Measurements from ENCODE around the gene TRAFD1.

DNA sequence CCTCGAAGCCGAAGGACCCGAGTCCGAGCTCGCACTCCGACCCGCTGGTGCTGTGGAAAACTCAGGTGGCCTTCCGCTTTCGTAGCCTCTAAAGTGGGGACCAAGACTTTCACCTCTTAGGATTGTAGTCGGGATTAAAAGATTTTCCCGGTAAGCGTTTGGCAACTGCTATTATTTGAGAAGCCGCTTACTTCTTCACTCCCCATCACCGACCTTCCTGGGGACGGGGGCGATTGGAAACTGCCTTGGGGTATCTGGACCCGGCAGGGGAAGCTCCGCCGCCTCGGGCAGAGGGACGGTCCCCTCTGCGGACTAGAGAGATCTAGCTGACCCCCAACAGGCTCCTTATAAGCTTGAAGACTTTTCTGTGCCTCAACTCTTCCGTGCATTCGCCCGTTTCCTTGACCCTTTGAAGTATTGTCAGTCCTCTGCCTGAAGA, 659 bp downstream of the TRAFD1 start:
- TF ChIP-seq, protein P1, sequence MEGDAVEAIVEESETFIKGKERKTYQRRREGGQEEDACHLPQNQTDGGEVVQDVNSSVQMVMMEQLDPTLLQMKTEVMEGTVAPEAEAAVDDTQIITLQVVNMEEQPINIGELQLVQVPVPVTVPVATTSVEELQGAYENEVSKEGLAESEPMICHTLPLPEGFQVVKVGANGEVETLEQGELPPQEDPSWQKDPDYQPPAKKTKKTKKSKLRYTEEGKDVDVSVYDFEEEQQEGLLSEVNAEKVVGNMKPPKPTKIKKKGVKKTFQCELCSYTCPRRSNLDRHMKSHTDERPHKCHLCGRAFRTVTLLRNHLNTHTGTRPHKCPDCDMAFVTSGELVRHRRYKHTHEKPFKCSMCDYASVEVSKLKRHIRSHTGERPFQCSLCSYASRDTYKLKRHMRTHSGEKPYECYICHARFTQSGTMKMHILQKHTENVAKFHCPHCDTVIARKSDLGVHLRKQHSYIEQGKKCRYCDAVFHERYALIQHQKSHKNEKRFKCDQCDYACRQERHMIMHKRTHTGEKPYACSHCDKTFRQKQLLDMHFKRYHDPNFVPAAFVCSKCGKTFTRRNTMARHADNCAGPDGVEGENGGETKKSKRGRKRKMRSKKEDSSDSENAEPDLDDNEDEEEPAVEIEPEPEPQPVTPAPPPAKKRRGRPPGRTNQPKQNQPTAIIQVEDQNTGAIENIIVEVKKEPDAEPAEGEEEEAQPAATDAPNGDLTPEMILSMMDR (IDR thresholded peaks at IDR 0.05 in 4 of 5, conservative IDR thresholded peaks at IDR 0.05 in 1 of 5), result no peak
- no peak for TF ChIP-seq POLR2A (IDR thresholded peaks at IDR 0.05)
